Right lobe of liver (tissue), 6 donors: ENCODE measurements around the gene CTIF. TPM values are rescaled to one million over a fixed set of nuclear protein-coding genes. Genes with fewer than 3 reads are reported as not detected.

Source experiments
- ATAC-seq, 4 donors: fragments of 200-7000 bp; cut with Tn5 transposase; one replicate each; pipeline ENCODE4 v1.9.1; 2020; ENCODE audit warnings: mild to moderate bottlenecking in 4 of 4, moderate library complexity in 4 of 4
- DNase-seq, 3 donors: peaks; one replicate each; pipeline ENCODE4 v3.0.0-alpha.2; 2020
- H3K27ac ChIP-seq, 3 donors: fragments of 200-600 bp; one replicate each; pipeline ENCODE4 v1.8.0; 2022
- H3K27me3 ChIP-seq, 2 donors: fragments of 200-600 bp; one replicate each; pipeline ENCODE4 v1.8.0; 2022
- H3K36me3 ChIP-seq, 4 donors: fragments of 200-600 bp; sonication (generic) in 1 of 4; one replicate each; pipeline versions ENCODE4 v1.5.1 to v1.8.0; 2017 to 2022; ENCODE audit warnings: control low read depth in 1 of 4
- H3K4me1 ChIP-seq, 4 donors: fragments of 200-600 bp; sonication (generic) in 1 of 4; one replicate each; pipeline versions ENCODE4 v1.5.1 to v1.8.0; 2017 to 2022; ENCODE audit warnings: control low read depth in 1 of 4
- H3K4me3 ChIP-seq, 3 donors: fragments of 200-600 bp; one replicate each; pipeline ENCODE4 v1.8.0; 2022
- H3K9me3 ChIP-seq, 4 donors: fragments of 200-600 bp; sonication (generic) in 1 of 4; one replicate each; pipeline versions ENCODE4 v1.5.1 to v1.8.0; 2017 to 2022; ENCODE audit warnings: control low read depth in 1 of 4
- POLR2A ChIP-seq: fragments of 450-650 bp; IDR thresholded peaks from one replicate; pipeline ENCODE4 v1.6.1; 2017; ENCODE audit warnings: antibody characterized with exemption, mild to moderate bottlenecking
- WGBS: methylation state at CpG from one replicate; pipeline ENCODE4 v1.1.6; 2018; ENCODE audit warnings: low coverage, low lambda C conversion rate; ENCODE audit not compliant: insufficient coverage; ENCODE audit errors: missing lambda C conversion rate; 5-methylcytosine and 5-hydroxymethylcytosine counted together
- intact Hi-C, 2 donors: fragments of 100-400 bp; cut with DNase I; formaldehyde crosslinking; loops; one replicate each; pipeline versions ENCODE4 v1.11.2 to v1.14.1; 2022
- total RNA-seq, 6 experiments: library from RNA; depleted of rRNA in 2 of 6; stranded (reverse); fragments of >200 nt in 2 of 6; fragmentation: NEBNext Ultra II Directional in 3 of 6; extraction: Animal tissue kit (Norgen Biotek cat#: 25700) in 3 of 6; gene quantifications; one replicate each; pipeline versions ENCODE4 v1.1.0 to v1.2.4, GENCODE V29; 2016 to 2023
- TF ChIP-seq, protein P1 (sequence below), 4 donors: fragments of 200-600 bp in 3 of 4; fragments of 450-650 bp in 1 of 4; IDR thresholded peaks; one replicate each; pipeline versions ENCODE4 v1.5.1 to v1.8.0; 2016 to 2022; ENCODE audit warnings: antibody characterized with exemption in 4 of 4, mild to moderate bottlenecking in 2 of 4
- donor health status: DM: no; HTN: yes; CAD: no.
- donor health status: DM: no; HTN: no; CAD: no.
- donor health status: DM: no; HTN: no; CAD: no.
- donor health status: DM: no; HTN: yes; CAD: no.
- donor health status: DM: no; HTN: yes; CAD: no.

CTIF gene
- total RNA-seq, 6 experiments from 2014 or later: 29.0 to 60.6 (median 43.1) TPM

- Histone ChIP-seq H3K9me3 (no peaks in the 10 kb centered on the region), H3K36me3 (no peaks in the 10 kb centered on the region), H3K4me3 (no peak overlapping the region), H3K27me3 (no peaks in the 10 kb centered on the region), H3K4me1 (no peaks in the 10 kb centered on the region), H3K27ac (no peak overlapping the region)
- no peak for DNase-seq
- TF ChIP-seq, protein P1, sequence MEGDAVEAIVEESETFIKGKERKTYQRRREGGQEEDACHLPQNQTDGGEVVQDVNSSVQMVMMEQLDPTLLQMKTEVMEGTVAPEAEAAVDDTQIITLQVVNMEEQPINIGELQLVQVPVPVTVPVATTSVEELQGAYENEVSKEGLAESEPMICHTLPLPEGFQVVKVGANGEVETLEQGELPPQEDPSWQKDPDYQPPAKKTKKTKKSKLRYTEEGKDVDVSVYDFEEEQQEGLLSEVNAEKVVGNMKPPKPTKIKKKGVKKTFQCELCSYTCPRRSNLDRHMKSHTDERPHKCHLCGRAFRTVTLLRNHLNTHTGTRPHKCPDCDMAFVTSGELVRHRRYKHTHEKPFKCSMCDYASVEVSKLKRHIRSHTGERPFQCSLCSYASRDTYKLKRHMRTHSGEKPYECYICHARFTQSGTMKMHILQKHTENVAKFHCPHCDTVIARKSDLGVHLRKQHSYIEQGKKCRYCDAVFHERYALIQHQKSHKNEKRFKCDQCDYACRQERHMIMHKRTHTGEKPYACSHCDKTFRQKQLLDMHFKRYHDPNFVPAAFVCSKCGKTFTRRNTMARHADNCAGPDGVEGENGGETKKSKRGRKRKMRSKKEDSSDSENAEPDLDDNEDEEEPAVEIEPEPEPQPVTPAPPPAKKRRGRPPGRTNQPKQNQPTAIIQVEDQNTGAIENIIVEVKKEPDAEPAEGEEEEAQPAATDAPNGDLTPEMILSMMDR (IDR thresholded peaks at IDR 0.05): no peak
- TF ChIP-seq POLR2A: no peak
- 84% methylated on average over 3 of the region's 3 CpGs for WGBS
- ATAC-seq: no peak
- intact Hi-C loops: no loop called here
These were observed 64.0 kb downstream of the CTIF start for GRCh38 chr18:48602759-48603390.

GRCh38 chr18:48605408-48605845 is 66.6 kb downstream of the CTIF start:
- no peaks in the 10 kb centered on the region for H3K27me3 ChIP-seq
- WGBS: 53% methylated on average over 3 of the region's 3 CpGs
- DNase-seq: no peak
- no peak for TF ChIP-seq POLR2A
- TF ChIP-seq, protein P1 (IDR thresholded peaks at IDR 0.05): peak in 3 of 4 donors; percentile 20 to 37 (median 28)
- H3K36me3 ChIP-seq: peaks cover 0 to 1% (median 0%) of the 10 kb centered on the region in 4 donors
- intact Hi-C loops: no loop called here
- no peak overlapping the region for H3K27ac ChIP-seq
- peak; percentile 64 to 76 (median 70) for ATAC-seq
- H3K4me1 ChIP-seq: no peaks in the 10 kb centered on the region
- no peak overlapping the region for H3K4me3 ChIP-seq
- H3K9me3 ChIP-seq: no peaks in the 10 kb centered on the region

GRCh38 chr18:48607056-48607984 is 68.5 kb downstream of the CTIF start:
- DNase-seq (no peak), ATAC-seq (peak in 2 of 4 donors; percentile 12 to 26)
- 69% methylated on average over 5 of the region's 8 CpGs for WGBS
- H3K36me3 ChIP-seq: peaks cover 0 to 4% (median 0%) of the 10 kb centered on the region in 4 donors
- TF ChIP-seq POLR2A: no peak
- TF ChIP-seq, protein P1 (IDR thresholded peaks at IDR 0.05): no peak
- no peak overlapping the region for H3K27ac ChIP-seq
- H3K27me3 ChIP-seq: no peaks in the 10 kb centered on the region
- H3K4me3 ChIP-seq: no peak overlapping the region
- H3K4me1 ChIP-seq: no peaks in the 10 kb centered on the region
- intact Hi-C loops: no loop called here
- no peaks in the 10 kb centered on the region for H3K9me3 ChIP-seq

DNA sequence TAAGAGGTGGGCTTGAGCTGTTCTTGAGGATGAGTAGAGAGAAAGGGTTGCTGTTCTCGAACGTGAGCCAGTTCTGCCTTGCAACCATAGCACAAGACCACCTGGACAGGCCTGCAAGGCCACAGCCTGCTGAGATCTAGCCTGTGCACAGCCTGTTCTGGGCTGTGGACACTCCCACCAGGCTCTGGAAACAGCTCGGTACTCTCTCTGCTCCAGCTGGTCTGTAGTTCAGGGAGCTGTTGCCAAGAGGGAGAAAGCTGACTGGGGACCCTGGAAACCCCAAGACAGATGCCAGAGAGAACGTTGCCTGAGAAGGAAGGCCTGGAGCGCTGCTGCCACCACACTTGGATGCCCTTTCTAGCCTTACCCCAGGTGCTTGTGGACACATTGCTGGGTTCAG is 69.8 kb downstream of the CTIF start:
- WGBS: no CpG with 5 or more reads among the region's 5 CpGs
- no peak for DNase-seq

More for the DNA sequence above, 69.8 kb downstream of the CTIF start:
- no peaks in the 10 kb centered on the region for H3K9me3 ChIP-seq
- H3K4me1 ChIP-seq: no peaks in the 10 kb centered on the region
- TF ChIP-seq, protein P1 (IDR thresholded peaks at IDR 0.05): no peak
- TF ChIP-seq POLR2A: no peak
- no peak for ATAC-seq
- H3K4me3 ChIP-seq: no peak overlapping the region
- intact Hi-C loops: no loop called here
- no peaks in the 10 kb centered on the region for H3K27me3 ChIP-seq
- no peak overlapping the region for H3K27ac ChIP-seq
- H3K36me3 ChIP-seq: peaks cover 0 to 4% (median 0%) of the 10 kb centered on the region in 4 donors
